Breast epithelium (tissue), 3 donors: ENCODE measurements around the gene LEMD1.

Source experiments
- CTCF ChIP-seq, 3 donors: fragments of 450-650 bp; IDR thresholded peaks; one replicate each; pipeline ENCODE4 v1.5.1; 2016 to 2017; ENCODE audit warnings: antibody characterized with exemption in 3 of 3, mild to moderate bottlenecking in 3 of 3, moderate library complexity in 3 of 3
- POLR2A ChIP-seq: fragments of 450-650 bp; IDR thresholded peaks from one replicate; pipeline ENCODE4 v1.6.1; 2016; ENCODE audit warnings: antibody characterized with exemption, mild to moderate bottlenecking, moderate library complexity

GRCh38 chr1:205458777-205459566, 37.1 kb upstream of the LEMD1 start:
- TF ChIP-seq CTCF (IDR thresholded peaks at IDR 0.05), result no peak
- TF ChIP-seq POLR2A, result no peak
